ENCODE results near the gene ROBO1.

ROBO1 gene

GRCh38 chr3:78717041-78717440, 1050.8 kb downstream of the ROBO1 start:
- no peak for TF ChIP-seq SP1 (IDR thresholded peaks at IDR 0.05)
- TF ChIP-seq ELF4 (IDR thresholded peaks at IDR 0.05) = no peak
- TF ChIP-seq FOXA1 (IDR thresholded peaks at IDR 0.05) = no peak
- TF ChIP-seq FOXK2 (IDR thresholded peaks at IDR 0.05) = no peak
- TF ChIP-seq TARDBP (IDR thresholded peaks at IDR 0.05) = no peak
- TF ChIP-seq LEF1 (IDR thresholded peaks at IDR 0.05; ENCODE audit: borderline replicate concordance) = no peak
- TF ChIP-seq ARNT (IDR thresholded peaks at IDR 0.05) = no peak
- no peak for TF ChIP-seq PKNOX1 (IDR thresholded peaks at IDR 0.05)
- no peak for TF ChIP-seq SUZ12 (IDR thresholded peaks at IDR 0.05)
- TF ChIP-seq FOXM1 (IDR thresholded peaks at IDR 0.05; ENCODE audit: borderline replicate concordance) = no peak
- TF ChIP-seq NFRKB (IDR thresholded peaks at IDR 0.05) = no peak
- no peak for TF ChIP-seq ZNF384 (IDR thresholded peaks at IDR 0.05)
- no peak for TF ChIP-seq BHLHE40 (IDR thresholded peaks at IDR 0.05; ENCODE audit: borderline replicate concordance)
- no peak for TF ChIP-seq L3MBTL2 (conservative IDR thresholded peaks at IDR 0.05)
- CTCF ChIA-PET = no interaction called here
- POLR2A ChIA-PET = no interaction called here
- no peak for DNase-seq (ENCODE audit: extremely low spot score)

GRCh38 chr3:78712941-78713340, 1054.9 kb downstream of the ROBO1 start:
- POLR2A ChIA-PET = no interaction called here
- CTCF ChIA-PET = no interaction called here
- TF ChIP-seq HDGF (IDR thresholded peaks at IDR 0.05; ENCODE audit: borderline replicate concordance) = no peak
- no peak for TF ChIP-seq SP1 (IDR thresholded peaks at IDR 0.05)
- no peak for TF ChIP-seq ELF4 (IDR thresholded peaks at IDR 0.05)
- no peak for TF ChIP-seq FOXM1 (IDR thresholded peaks at IDR 0.05; ENCODE audit: borderline replicate concordance)
- TF ChIP-seq LEF1 (IDR thresholded peaks at IDR 0.05; ENCODE audit: borderline replicate concordance) = no peak
- TF ChIP-seq CTBP1 (IDR thresholded peaks at IDR 0.05; ENCODE audit: borderline replicate concordance) = no peak
- TF ChIP-seq NFRKB (IDR thresholded peaks at IDR 0.05) = no peak
- no peak for TF ChIP-seq ARNT (IDR thresholded peaks at IDR 0.05)
- no peak for DNase-seq (ENCODE audit: extremely low spot score)

- POLR2A ChIA-PET = no interaction called here
- CTCF ChIA-PET = interaction anchor here (0.6 kb wide), 1 partner anchor 216 kb away, joined by 4 read pairs; no protein-coding TSS in a partner anchor
- DNase-seq (ENCODE audit: extremely low spot score) = no peak
- no peak for TF ChIP-seq SP1 (IDR thresholded peaks at IDR 0.05)
- TF ChIP-seq ZNF384 (IDR thresholded peaks at IDR 0.05) = peak; percentile 53
- no peak for TF ChIP-seq CTBP1 (IDR thresholded peaks at IDR 0.05; ENCODE audit: borderline replicate concordance)
Measured at GRCh38 chr3:78712270-78712669, 1055.5 kb downstream of the ROBO1 start.

- CTCF ChIA-PET = no interaction called here
- DNase-seq (ENCODE audit: extremely low spot score) = no peak
- TF ChIP-seq SP1 (IDR thresholded peaks at IDR 0.05) = no peak
- peak; percentile 53; the same call in 1 of the 2 replicates for TF ChIP-seq CTBP1 (IDR thresholded peaks at IDR 0.05; ENCODE audit: borderline replicate concordance)
- TF ChIP-seq PKNOX1 (IDR thresholded peaks at IDR 0.05) = peak; percentile 91
- POLR2A ChIA-PET = no interaction called here
Measured at GRCh38 chr3:78708565-78709073, 1059.2 kb downstream of the ROBO1 start.

GRCh38 chr3:78707609-78708008, 1060.2 kb downstream of the ROBO1 start:
- CTCF ChIA-PET = no interaction called here

GRCh38 chr3:78706906-78707523, 1060.8 kb downstream of the ROBO1 start:
- ChIA-PET POLR2A (no interaction called here), CTCF (no interaction called here)
- no peak for TF ChIP-seq SUZ12 (IDR thresholded peaks at IDR 0.05)
- no peak for TF ChIP-seq CTBP1 (IDR thresholded peaks at IDR 0.05; ENCODE audit: borderline replicate concordance)
- TF ChIP-seq ELF4 (IDR thresholded peaks at IDR 0.05) = no peak
- TF ChIP-seq ARNT (IDR thresholded peaks at IDR 0.05) = no peak
- no peak for TF ChIP-seq PKNOX1 (IDR thresholded peaks at IDR 0.05)
- no peak for TF ChIP-seq BHLHE40 (IDR thresholded peaks at IDR 0.05; ENCODE audit: borderline replicate concordance)
- no peak for TF ChIP-seq LEF1 (IDR thresholded peaks at IDR 0.05; ENCODE audit: borderline replicate concordance)
- no peak for TF ChIP-seq FOXK2 (IDR thresholded peaks at IDR 0.05)
- TF ChIP-seq SP1 (IDR thresholded peaks at IDR 0.05) = no peak
- TF ChIP-seq ZNF384 (IDR thresholded peaks at IDR 0.05) = no peak
- no peak for TF ChIP-seq L3MBTL2 (conservative IDR thresholded peaks at IDR 0.05)
- TF ChIP-seq HDGF (IDR thresholded peaks at IDR 0.05; ENCODE audit: borderline replicate concordance) = no peak
- no peak for DNase-seq (ENCODE audit: extremely low spot score)

More at GRCh38 chr3:78707609-78708008, 1060.2 kb downstream of the ROBO1 start:
- POLR2A ChIA-PET = no interaction called here
- TF ChIP-seq ARNT (IDR thresholded peaks at IDR 0.05) (no peak), FOXA1 (IDR thresholded peaks at IDR 0.05) (no peak), FOXM1 (IDR thresholded peaks at IDR 0.05; ENCODE audit: borderline replicate concordance) (no peak), BHLHE40 (IDR thresholded peaks at IDR 0.05; ENCODE audit: borderline replicate concordance) (no peak), SUZ12 (IDR thresholded peaks at IDR 0.05) (no peak), PKNOX1 (IDR thresholded peaks at IDR 0.05) (no peak), L3MBTL2 (conservative IDR thresholded peaks at IDR 0.05) (no peak), SP1 (IDR thresholded peaks at IDR 0.05) (no peak)
- DNase-seq (ENCODE audit: extremely low spot score) = no peak
